ENCODE data around the gene PSMB5. TPM values are rescaled to one million over a fixed set of nuclear protein-coding genes. Genes with fewer than 3 reads are reported as not detected.

The PSMB5 gene
- total and polyA plus RNA-seq, 12 donors, result 55.4 to 377 (median 139) TPM

- Histone ChIP-seq H3K9me3 (replicated peaks in 1 of 3) (no peaks in the 10 kb centered on the region), H3K27me3 (no peaks in the 10 kb centered on the region), H3K27ac (no peak overlapping the region), H3K36me3 (replicated peaks in 1 of 2) (peaks cover 0 to 73% of the 10 kb centered on the region in 2 donors), H3K4me1 (replicated peaks in 1 of 2) (peaks cover 7 to 45% of the 10 kb centered on the region in 2 donors), H3K4me3 (no peak overlapping the region)
- intact Hi-C loops (cut with DNase I), result loop anchor here (5.0 kb wide), 2 partner anchors 36 to 46 kb away; partner anchors contain the start of gene CIROP (in 1 of the 2)
- peak in 2 of 7 donors; percentile 11 to 43 for DNase-seq
- 72 to 81% (median 75%) methylated on average over 3 of the region's 3 CpGs for WGBS, 4 donors
- TF ChIP-seq, protein P1, sequence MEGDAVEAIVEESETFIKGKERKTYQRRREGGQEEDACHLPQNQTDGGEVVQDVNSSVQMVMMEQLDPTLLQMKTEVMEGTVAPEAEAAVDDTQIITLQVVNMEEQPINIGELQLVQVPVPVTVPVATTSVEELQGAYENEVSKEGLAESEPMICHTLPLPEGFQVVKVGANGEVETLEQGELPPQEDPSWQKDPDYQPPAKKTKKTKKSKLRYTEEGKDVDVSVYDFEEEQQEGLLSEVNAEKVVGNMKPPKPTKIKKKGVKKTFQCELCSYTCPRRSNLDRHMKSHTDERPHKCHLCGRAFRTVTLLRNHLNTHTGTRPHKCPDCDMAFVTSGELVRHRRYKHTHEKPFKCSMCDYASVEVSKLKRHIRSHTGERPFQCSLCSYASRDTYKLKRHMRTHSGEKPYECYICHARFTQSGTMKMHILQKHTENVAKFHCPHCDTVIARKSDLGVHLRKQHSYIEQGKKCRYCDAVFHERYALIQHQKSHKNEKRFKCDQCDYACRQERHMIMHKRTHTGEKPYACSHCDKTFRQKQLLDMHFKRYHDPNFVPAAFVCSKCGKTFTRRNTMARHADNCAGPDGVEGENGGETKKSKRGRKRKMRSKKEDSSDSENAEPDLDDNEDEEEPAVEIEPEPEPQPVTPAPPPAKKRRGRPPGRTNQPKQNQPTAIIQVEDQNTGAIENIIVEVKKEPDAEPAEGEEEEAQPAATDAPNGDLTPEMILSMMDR (IDR thresholded peaks at IDR 0.05), result no peak
- TF ChIP-seq POLR2A (IDR thresholded peaks at IDR 0.05), result no peak
Measured at GRCh38 chr14:23066368-23066767, 31.7 kb upstream of the PSMB5 start.

GRCh38 chr14:23063601-23064000 is 28.9 kb upstream of the PSMB5 start:
- TF ChIP-seq POLR2A (IDR thresholded peaks at IDR 0.05), result no peak
- TF ChIP-seq, protein P1 (IDR thresholded peaks at IDR 0.05), result no peak
- Histone ChIP-seq H3K27ac (peak overlapping the region in 1 of 5 donors; percentile 4), H3K36me3 (replicated peaks in 1 of 2) (peaks cover 0 to 99% of the 10 kb centered on the region in 2 donors), H3K4me3 (no peak overlapping the region), H3K9me3 (replicated peaks in 1 of 3) (no peaks in the 10 kb centered on the region), H3K4me1 (replicated peaks in 1 of 2) (peaks cover 4 to 23% of the 10 kb centered on the region in 2 donors), H3K27me3 (no peaks in the 10 kb centered on the region)
- intact Hi-C loops (cut with DNase I), result loop anchor here in 1 of 2 donors (5.0 kb wide), 1 partner anchor 39 kb away; the partner anchor contains the start of gene CIROP
- WGBS, 4 donors, result 87 to 92% (median 90%) methylated on average over 5 of the region's 5 CpGs
- DNase-seq, result peak in 3 of 7 donors; percentile 6 to 25 (median 7)

DNA sequence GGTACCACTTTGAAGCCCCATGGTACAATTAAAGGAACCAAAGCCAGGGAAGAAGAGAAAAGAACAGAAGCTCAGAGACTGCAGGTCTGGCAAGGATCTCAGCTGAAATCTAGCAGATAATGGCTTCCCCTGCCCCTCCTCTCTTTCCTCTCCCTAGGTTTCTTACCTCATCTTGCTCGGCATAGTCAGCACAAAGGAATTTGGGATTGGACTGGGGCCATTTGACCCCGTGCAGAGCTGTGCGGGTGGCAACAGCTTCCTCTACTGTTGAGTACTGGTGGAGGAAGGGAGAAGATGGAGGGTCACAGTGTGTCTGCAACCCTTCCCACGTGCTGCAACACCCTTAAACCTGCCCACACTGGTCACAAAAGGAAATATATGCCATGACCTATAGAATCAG is 27.3 kb upstream of the PSMB5 start:
- Histone ChIP-seq H3K36me3 (replicated peaks in 1 of 2) (peaks cover 0 to 84% of the 10 kb centered on the region in 2 donors), H3K27ac (peak overlapping the region; percentile 15 to 80 (median 73)), H3K4me3 (no peak overlapping the region), H3K9me3 (replicated peaks in 1 of 3) (no peaks in the 10 kb centered on the region), H3K27me3 (no peaks in the 10 kb centered on the region), H3K4me1 (replicated peaks in 1 of 2) (peaks cover 4 to 24% of the 10 kb centered on the region in 2 donors)
- peak; percentile 82 to 97 (median 93) for DNase-seq
- TF ChIP-seq, protein P1 (IDR thresholded peaks at IDR 0.05), result no peak
- intact Hi-C loops (cut with DNase I), result loop anchor here in 1 of 2 donors (5.0 kb wide), 1 partner anchor 40 kb away; the partner anchor contains the start of gene CIROP
- 7 to 25% (median 10%) methylated on average over 4 of the region's 4 CpGs for WGBS, 4 donors

- Histone ChIP-seq H3K36me3 (replicated peaks in 1 of 2) (peaks cover 0 to 71% of the 10 kb centered on the region in 2 donors), H3K9me3 (replicated peaks in 1 of 3) (no peaks in the 10 kb centered on the region), H3K4me1 (replicated peaks in 1 of 2) (peaks cover 12 to 35% of the 10 kb centered on the region in 2 donors), H3K27me3 (no peaks in the 10 kb centered on the region), H3K27ac (peak overlapping the region in 3 of 5 donors; percentile 73 to 80 (median 75)), H3K4me3 (no peak overlapping the region)
- intact Hi-C loops (cut with DNase I), result loop anchor here in 1 of 2 donors (5.0 kb wide), 1 partner anchor 42 kb away; the partner anchor contains the start of gene CIROP
- TF ChIP-seq, protein P1 (IDR thresholded peaks at IDR 0.05), result no peak
- no peak for TF ChIP-seq POLR2A (IDR thresholded peaks at IDR 0.05)
- WGBS, 4 donors, result 84 to 88% (median 86%) methylated on average over 16 to 17 of the region's 17 CpGs
- DNase-seq, result no peak
Measured at GRCh38 chr14:23060536-23061260, 26.0 kb upstream of the PSMB5 start.

Measured in adrenal gland (tissue), 12 donors.